ENCODE measurements around the gene SLC7A8. TPM values are rescaled to one million over a fixed set of nuclear protein-coding genes. Genes with fewer than 3 reads are reported as not detected.

Gene SLC7A8
- total RNA-seq, 2 experiments from 2014 or later, result 0.76 to 0.93 TPM

DNA sequence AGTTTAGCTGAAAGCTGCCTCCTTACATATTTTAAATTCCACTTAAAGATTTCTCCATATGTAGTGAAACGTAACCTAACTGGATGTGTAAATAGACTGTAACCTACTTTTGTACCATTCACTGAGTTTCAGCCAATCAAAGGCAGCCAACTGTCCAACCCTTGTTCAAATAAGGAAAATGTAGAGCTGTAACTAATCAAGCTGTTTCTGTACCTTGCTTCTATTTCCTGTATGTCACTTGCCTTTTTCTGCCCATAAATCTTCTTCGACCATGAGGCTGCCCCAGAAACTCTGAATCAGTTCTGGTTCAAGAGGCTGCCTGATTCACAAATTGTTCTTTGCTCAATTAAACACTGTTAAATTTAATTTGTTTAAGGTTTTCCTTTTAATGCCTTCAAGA is 6.3 kb downstream of the SLC7A8 start:
- H3K4me3 Mint-ChIP-seq, result no peak overlapping the region
- POLR2A ChIA-PET, result interaction anchor here (0.7 kb wide), 1 partner anchor 52 kb away, joined by 3 read pairs; no protein-coding TSS in a partner anchor
- no peaks in the 10 kb centered on the region for H3K9me3 Mint-ChIP-seq
- DNase-seq, result no peak
- H3K27ac Mint-ChIP-seq, result no peak overlapping the region
- no peaks in the 10 kb centered on the region for H3K36me3 Mint-ChIP-seq (ENCODE audit: low read depth)
- CTCF ChIA-PET, result interaction anchor here (0.7 to 8.6 kb wide), 3 partner anchors 10 to 192 kb away, joined by 3 to 46 read pairs (median 13); no protein-coding TSS in a partner anchor
- H3K4me1 Mint-ChIP-seq, result no peaks in the 10 kb centered on the region
- H3K27me3 Mint-ChIP-seq, result peaks cover 33% of the 10 kb centered on the region

DNA sequence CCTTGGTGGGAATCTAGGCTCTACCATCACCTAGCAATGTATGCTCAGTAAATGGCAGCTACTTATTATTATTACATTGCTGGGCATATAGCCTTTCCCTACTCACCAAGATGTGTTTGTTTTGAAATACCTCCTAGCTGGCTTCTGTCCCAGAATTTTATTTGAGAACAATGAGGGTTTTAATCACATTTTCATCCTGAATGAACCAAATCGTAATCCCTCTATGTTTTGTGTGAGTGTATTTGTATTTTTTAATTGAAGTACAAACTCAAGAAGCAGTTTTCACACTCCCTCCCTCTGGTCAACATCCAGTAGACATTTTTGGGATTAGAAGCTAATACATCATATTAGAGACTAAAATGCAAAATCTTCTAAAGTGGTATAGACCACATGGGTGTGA is 7.6 kb downstream of the SLC7A8 start:
- no peaks in the 10 kb centered on the region for H3K4me1 Mint-ChIP-seq
- POLR2A ChIA-PET, result no interaction called here
- H3K9me3 Mint-ChIP-seq, result no peaks in the 10 kb centered on the region
- peaks cover 31% of the 10 kb centered on the region for H3K27me3 Mint-ChIP-seq
- H3K27ac Mint-ChIP-seq, result no peak overlapping the region
- H3K4me3 Mint-ChIP-seq, result no peak overlapping the region
- no peak for DNase-seq
- CTCF ChIA-PET, result interaction anchor here (1.1 to 8.6 kb wide), 2 partner anchors 30 to 55 kb away, joined by 3 to 46 read pairs; no protein-coding TSS in a partner anchor
- H3K36me3 Mint-ChIP-seq (ENCODE audit: low read depth), result no peaks in the 10 kb centered on the region

DNA sequence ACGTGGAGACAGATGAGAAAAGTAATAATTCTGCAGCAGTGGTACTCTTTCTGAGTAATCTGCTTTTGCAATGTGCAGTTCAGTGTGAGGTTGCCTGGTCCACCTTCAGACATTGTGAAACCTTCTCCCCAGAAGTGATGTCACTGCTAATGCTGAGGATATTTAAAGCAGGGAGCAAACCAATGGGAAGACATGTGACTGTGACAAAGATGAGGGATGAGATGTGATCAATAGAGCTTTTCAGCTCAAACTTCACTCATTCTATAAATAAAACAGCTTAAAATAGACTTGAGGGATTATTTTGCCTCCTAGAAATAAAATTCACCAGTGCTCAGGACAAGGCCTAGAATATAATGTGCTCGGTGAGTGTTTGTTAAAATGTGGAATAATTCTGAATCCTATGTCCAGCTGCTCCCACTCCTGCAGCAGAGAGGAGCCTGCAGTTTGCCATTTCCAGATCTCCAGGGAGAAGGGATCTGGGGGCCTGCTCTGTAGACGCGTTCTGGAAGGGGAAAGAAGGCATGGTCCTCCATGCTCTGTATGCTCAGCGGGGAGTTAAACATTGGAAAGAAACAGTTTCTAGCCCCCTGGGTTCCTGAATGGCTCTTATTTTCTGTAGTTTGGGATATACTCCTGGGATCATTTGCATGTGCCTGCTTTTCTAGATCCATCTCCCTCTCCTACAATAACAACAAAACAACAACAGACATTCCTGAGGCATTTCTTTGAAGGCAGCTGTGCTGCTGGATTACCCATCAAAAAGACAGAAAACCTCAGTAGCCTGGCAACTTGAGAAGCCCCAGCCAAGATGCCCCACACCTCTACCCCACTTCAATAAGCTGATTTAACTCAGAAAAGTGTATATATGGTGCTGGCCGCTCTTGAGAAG is 8.9 kb downstream of the SLC7A8 start:
- CTCF ChIA-PET, result interaction anchor here (8.6 kb wide), 1 partner anchor 53 kb away, joined by 46 read pairs; no protein-coding TSS in a partner anchor
- no peaks in the 10 kb centered on the region for H3K9me3 Mint-ChIP-seq
- H3K4me3 Mint-ChIP-seq, result no peak overlapping the region
- DNase-seq, result no peak
- peaks cover 24% of the 10 kb centered on the region for H3K27me3 Mint-ChIP-seq
- POLR2A ChIA-PET, result interaction anchor here (1.0 kb wide), 1 partner anchor 9 kb away, joined by 3 read pairs; the partner anchor contains the start of gene SLC7A8
- no peaks in the 10 kb centered on the region for H3K36me3 Mint-ChIP-seq (ENCODE audit: low read depth)
- no peaks in the 10 kb centered on the region for H3K4me1 Mint-ChIP-seq
- no peak overlapping the region for H3K27ac Mint-ChIP-seq

DNA sequence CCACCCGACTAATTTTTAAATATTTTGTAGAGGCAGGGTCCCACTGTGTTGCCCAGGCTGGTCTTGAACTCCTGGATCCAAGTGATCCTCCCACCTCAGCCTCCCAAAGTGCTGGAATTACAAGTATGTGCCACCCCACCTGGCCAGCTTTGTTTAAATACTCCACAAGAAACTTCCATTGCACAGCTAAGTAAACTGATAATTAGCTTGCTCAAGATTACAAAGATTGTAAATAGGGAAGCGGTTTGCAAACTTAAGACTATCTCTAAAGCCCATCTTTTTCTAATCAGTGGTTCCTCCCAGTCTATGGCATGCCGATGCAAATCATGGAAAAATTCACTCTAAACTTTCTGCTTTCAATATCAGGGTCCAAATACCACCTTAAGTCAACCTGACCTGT is 9.7 kb downstream of the SLC7A8 start:
- ChIA-PET CTCF (interaction anchor here (8.6 kb wide), 1 partner anchor 53 kb away, joined by 46 read pairs; no protein-coding TSS in a partner anchor), POLR2A (no interaction called here)
- no peak overlapping the region for H3K4me3 Mint-ChIP-seq
- no peaks in the 10 kb centered on the region for H3K4me1 Mint-ChIP-seq
- H3K27me3 Mint-ChIP-seq, result peaks cover 19% of the 10 kb centered on the region
- H3K36me3 Mint-ChIP-seq (ENCODE audit: low read depth), result no peaks in the 10 kb centered on the region
- H3K27ac Mint-ChIP-seq, result no peak overlapping the region
- no peaks in the 10 kb centered on the region for H3K9me3 Mint-ChIP-seq
- DNase-seq, result no peak

DNA sequence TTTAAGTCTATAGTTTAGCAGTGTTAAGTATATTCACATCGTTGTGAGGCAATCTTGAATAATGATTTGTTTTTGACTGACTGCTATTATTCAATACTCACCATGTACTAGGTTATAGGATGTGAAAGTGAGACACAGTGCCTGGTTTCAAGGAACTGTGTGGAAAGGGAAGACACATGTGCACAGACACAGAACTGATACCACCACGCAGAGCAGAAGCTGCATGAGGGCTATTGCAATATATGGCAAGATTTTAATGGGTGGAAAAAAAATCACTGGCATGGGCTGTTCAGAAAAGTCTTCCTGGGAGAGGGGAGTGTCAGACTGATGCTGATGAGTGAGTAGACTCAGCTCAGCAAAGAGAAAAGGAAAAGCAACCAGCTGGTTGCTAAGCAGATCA is 10.4 kb downstream of the SLC7A8 start:
- H3K9me3 Mint-ChIP-seq, result no peaks in the 10 kb centered on the region
- H3K4me3 Mint-ChIP-seq, result no peak overlapping the region
- H3K36me3 Mint-ChIP-seq (ENCODE audit: low read depth), result no peaks in the 10 kb centered on the region
- ChIA-PET POLR2A (no interaction called here), CTCF (interaction anchor here (8.6 kb wide), 1 partner anchor 52 kb away, joined by 46 read pairs; no protein-coding TSS in a partner anchor)
- H3K27ac Mint-ChIP-seq, result no peak overlapping the region
- DNase-seq, result no peak
- no peaks in the 10 kb centered on the region for H3K4me1 Mint-ChIP-seq
- H3K27me3 Mint-ChIP-seq, result peaks cover 18% of the 10 kb centered on the region

DNA sequence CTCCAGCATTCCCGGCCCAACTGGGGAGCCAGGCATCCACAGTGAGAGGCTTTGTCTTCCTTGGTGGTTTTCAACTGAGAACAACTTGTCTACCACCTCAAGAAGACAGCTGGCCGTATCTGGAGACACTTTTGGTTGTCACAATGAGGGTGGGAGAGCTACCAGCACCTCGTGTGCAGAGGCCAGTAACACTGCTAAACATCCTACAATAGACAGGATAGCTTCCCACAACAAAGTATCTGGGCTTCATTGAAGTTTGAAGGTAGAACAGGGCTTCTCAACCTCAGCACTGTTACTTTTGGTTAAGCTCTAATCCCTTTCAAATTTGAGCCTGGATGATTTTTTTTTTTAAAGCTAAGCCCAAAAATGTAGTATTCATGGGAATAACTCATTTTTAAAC is 10.9 kb downstream of the SLC7A8 start:
- Mint-ChIP-seq H3K4me3 (no peak overlapping the region), H3K27ac (no peak overlapping the region), H3K36me3 (ENCODE audit: low read depth) (no peaks in the 10 kb centered on the region), H3K27me3 (peaks cover 14% of the 10 kb centered on the region), H3K9me3 (no peaks in the 10 kb centered on the region), H3K4me1 (no peaks in the 10 kb centered on the region)
- no peak for DNase-seq
- CTCF ChIA-PET, result interaction anchor here (8.6 kb wide), 1 partner anchor 51 kb away, joined by 46 read pairs; no protein-coding TSS in a partner anchor
- POLR2A ChIA-PET, result no interaction called here

DNA sequence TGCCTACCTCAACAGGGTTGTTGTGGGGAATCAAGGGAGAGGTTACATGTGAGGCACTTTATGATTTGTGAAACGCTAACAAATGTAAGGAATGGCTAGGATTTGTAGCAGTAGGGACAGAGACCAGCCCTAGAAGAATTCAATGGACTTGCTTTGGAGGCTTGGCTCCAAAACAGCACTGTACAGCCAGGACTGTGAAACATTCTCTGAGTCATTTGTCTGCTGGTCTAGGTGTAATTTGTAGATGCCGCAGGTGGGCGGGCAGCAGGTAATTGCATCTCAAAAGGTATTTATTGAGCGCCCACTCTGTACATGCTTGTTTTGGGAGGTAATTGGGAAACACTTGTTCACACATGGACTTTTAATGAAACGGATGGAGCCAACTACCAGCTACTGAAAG is 11.4 kb downstream of the SLC7A8 start:
- no peak overlapping the region for H3K27ac Mint-ChIP-seq
- H3K9me3 Mint-ChIP-seq, result no peaks in the 10 kb centered on the region
- ChIA-PET CTCF (interaction anchor here (0.8 to 8.6 kb wide), 2 partner anchors 51 to 76 kb away, joined by 3 to 46 read pairs; no protein-coding TSS in a partner anchor), POLR2A (no interaction called here)
- no peaks in the 10 kb centered on the region for H3K4me1 Mint-ChIP-seq
- no peak for DNase-seq
- H3K4me3 Mint-ChIP-seq, result no peak overlapping the region
- peaks cover 12% of the 10 kb centered on the region for H3K27me3 Mint-ChIP-seq
- no peaks in the 10 kb centered on the region for H3K36me3 Mint-ChIP-seq (ENCODE audit: low read depth)

DNA sequence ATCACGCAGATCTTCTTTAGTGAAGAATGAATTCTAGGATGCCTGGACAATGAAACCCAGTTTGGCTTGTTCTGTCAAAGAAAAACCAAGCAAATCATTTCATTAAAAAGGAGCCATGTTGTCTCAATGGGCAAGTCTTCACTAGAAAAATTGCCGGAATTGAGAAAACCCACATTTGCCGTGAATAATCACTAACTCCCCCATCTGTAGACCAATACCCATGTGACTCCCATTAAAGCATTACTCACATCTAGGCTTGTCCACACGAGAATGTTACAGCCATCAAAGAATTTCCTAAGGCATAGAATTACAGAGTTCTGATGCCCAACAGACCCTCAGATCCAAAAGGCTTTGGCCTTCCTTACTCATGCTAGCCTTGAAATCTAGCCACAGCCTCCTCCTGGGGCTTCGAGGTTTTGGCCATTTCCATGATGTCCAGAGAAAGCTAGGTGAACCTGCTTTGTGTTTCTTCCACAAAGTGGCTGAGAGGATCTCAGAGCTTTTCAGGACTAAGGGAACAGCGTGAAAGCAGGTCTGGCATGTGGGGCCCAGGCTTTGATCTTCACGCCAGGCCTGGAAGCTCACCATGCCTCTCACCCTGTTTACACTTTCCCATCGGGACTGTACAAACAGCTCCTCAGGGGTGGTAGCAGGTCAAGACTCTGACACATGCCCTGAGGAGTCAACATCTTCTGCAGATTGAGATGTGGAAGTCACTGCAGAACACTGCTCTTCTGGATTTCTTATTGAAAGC is 12.1 kb downstream of the SLC7A8 start:
- ChIA-PET POLR2A (no interaction called here), CTCF (interaction anchor here (0.8 to 8.6 kb wide), 2 partner anchors 50 to 75 kb away, joined by 3 to 46 read pairs; no protein-coding TSS in a partner anchor)
- no peaks in the 10 kb centered on the region for H3K9me3 Mint-ChIP-seq
- no peak overlapping the region for H3K27ac Mint-ChIP-seq
- H3K36me3 Mint-ChIP-seq (ENCODE audit: low read depth), result no peaks in the 10 kb centered on the region
- no peak overlapping the region for H3K4me3 Mint-ChIP-seq
- DNase-seq, result no peak
- no peaks in the 10 kb centered on the region for H3K4me1 Mint-ChIP-seq
- H3K27me3 Mint-ChIP-seq, result peaks cover 12% of the 10 kb centered on the region

DNA sequence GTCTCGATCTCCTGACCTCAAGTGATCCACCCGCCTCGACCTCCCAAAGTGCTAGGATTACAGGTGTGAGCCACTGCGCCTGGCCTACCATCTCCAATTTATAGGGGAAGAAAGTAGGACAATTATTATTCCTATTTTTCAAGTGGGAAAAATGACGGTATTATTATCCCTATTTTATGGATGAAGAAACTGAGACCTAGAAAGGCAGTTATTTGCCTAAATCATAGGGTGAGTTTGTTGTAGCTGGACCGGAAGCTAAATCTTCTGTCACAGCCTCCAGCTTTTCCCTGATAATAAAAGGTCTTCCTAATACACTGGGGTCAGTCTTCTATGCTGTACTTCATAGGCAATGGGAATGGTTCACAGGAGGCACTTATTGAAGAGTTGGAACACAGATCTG is 13.8 kb downstream of the SLC7A8 start:
- no peaks in the 10 kb centered on the region for H3K9me3 Mint-ChIP-seq
- H3K4me3 Mint-ChIP-seq, result no peak overlapping the region
- H3K27me3 Mint-ChIP-seq, result peaks cover 16% of the 10 kb centered on the region
- no peaks in the 10 kb centered on the region for H3K36me3 Mint-ChIP-seq (ENCODE audit: low read depth)
- H3K27ac Mint-ChIP-seq, result no peak overlapping the region
- no peaks in the 10 kb centered on the region for H3K4me1 Mint-ChIP-seq
- no peak for DNase-seq
- ChIA-PET POLR2A (no interaction called here), CTCF (interaction anchor here (1.4 kb wide), 1 partner anchor 13 kb away, joined by 3 read pairs; no protein-coding TSS in a partner anchor)

DNA sequence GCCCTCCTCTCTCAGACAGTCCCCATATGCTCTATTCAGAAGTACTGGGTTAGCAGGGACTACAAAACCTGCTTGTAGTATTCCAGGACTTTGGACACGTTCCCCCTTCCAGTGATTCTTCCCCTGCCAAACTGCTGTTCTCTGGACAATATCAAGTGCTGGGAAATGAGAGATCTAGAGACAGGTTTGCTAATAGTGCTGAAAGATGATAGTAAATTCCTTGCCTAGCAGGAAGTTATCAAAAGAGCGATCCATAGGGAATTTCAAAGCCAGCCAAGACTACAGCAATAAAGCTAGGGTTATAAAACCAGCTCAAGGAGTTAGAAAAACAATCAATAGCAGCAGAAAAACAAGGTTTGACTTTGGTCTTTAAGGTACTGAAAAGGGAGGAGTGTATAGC is 15.2 kb downstream of the SLC7A8 start:
- Mint-ChIP-seq H3K27ac (no peak overlapping the region), H3K4me1 (no peaks in the 10 kb centered on the region), H3K4me3 (no peak overlapping the region), H3K36me3 (ENCODE audit: low read depth) (no peaks in the 10 kb centered on the region), H3K27me3 (peaks cover 10% of the 10 kb centered on the region), H3K9me3 (no peaks in the 10 kb centered on the region)
- ChIA-PET CTCF (no interaction called here), POLR2A (no interaction called here)
- DNase-seq, result no peak

DNA sequence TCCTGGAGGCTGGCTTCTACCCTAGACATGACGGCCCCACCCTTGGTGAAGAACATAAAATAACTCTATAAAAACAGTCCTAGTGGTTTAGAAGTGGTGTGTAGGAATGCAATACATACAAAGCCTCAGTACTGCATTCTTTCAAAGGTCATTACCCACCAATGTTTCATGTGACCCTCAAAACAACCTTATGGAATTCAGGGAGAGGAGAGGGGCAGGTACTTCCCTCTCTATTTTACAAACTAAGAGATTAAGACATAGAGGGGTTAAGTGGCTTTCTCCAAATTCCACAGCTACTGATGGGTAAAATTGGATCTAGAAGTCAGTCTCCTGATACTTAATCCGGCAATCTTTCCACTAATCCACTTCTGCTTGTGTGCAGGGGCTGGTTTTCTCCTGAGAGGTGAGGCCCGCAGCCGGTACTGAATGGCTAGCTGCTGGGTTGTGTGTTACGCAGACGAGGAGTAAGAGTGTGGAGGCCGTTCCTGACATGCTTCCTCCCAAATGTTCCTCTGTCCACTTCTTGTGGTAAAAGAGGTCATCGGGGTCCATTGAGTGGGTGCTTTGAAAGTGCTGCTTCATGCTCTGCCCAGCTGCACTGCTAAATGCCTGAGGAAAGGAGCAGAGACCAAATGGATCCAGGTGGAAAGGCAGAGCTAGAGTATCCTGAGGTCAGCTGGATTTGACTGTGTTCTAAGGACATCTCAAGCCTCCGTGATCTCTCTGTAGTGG is 16.2 kb downstream of the SLC7A8 start:
- Mint-ChIP-seq H3K9me3 (no peaks in the 10 kb centered on the region), H3K4me3 (no peak overlapping the region), H3K27me3 (peaks cover 6% of the 10 kb centered on the region), H3K27ac (no peak overlapping the region), H3K36me3 (ENCODE audit: low read depth) (no peaks in the 10 kb centered on the region), H3K4me1 (peaks cover 9% of the 10 kb centered on the region)
- POLR2A ChIA-PET, result no interaction called here
- CTCF ChIA-PET, result interaction anchor here (0.6 kb wide), 1 partner anchor 173 kb away, joined by 3 read pairs; no protein-coding TSS in a partner anchor
- DNase-seq, result no peak

DNA sequence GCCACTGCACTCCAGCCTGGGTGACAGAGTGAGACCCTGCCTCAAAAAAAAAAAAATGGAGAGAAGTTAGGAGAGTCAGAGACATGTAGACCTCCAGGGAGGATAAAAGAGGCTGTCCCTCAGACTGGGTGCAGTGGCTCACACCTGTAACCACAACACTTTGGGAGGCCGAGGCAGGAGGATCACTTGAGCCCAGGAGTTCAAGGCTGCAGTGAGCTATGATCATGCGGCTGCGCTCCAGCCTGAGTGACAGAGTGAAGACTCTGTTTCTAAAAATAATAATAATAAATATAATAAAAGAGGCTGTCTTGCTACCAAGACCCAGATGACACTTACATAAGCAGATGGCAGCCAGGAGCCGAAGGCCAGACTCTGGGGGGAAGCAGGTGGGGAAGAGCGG is 18.5 kb downstream of the SLC7A8 start:
- POLR2A ChIA-PET, result no interaction called here
- no peak for DNase-seq
- H3K4me1 Mint-ChIP-seq, result peaks cover 15% of the 10 kb centered on the region
- H3K27ac Mint-ChIP-seq, result no peak overlapping the region
- H3K27me3 Mint-ChIP-seq, result peaks cover 5% of the 10 kb centered on the region
- H3K36me3 Mint-ChIP-seq (ENCODE audit: low read depth), result no peaks in the 10 kb centered on the region
- CTCF ChIA-PET, result interaction anchor here (2.2 kb wide), 1 partner anchor 44 kb away, joined by 9 read pairs; no protein-coding TSS in a partner anchor
- no peak overlapping the region for H3K4me3 Mint-ChIP-seq
- no peaks in the 10 kb centered on the region for H3K9me3 Mint-ChIP-seq
